WTC11 (cell line): ENCODE measurements around the gene CD80. TPM values are rescaled to one million over a fixed set of nuclear protein-coding genes. Genes with fewer than 3 reads are reported as not detected.

ENCODE experiments used
- ATAC-seq: fragments of 200-7000 bp; cut with Tn5 transposase; 2 replicates; pipeline ENCODE4 v1.10.0; 2021; ENCODE audit warnings: mild to moderate bottlenecking, moderate library complexity
- CTCF ChIA-PET: fragments of 300-600 bp; sonication (Branson Sonifier 250); formaldehyde crosslinking; loops from one replicate; lab custom pipeline; 2021; ENCODE audit warnings: antibody characterized with exemption; lab: Charles Lee
- POLR2A ChIA-PET: fragments of 350-600 bp; sonication (Branson Sonifier 250); formaldehyde crosslinking; loops from one replicate; lab custom pipeline; 2021; ENCODE audit warnings: antibody characterized with exemption; lab: Charles Lee
- DNase-seq: peaks from one replicate; pipeline ENCODE4 v3.0.0; 2021; ENCODE audit warnings: low spot score
- H3K27ac Mint-ChIP-seq: 2 replicates; pipeline ENCODE4 v1.8.0; 2021; ENCODE audit warnings: mixed read lengths
- H3K27me3 Mint-ChIP-seq: 2 replicates; pipeline ENCODE4 v1.8.0; 2021; ENCODE audit warnings: low read depth, mild to moderate bottlenecking, moderate library complexity, mixed read lengths
- H3K36me3 Mint-ChIP-seq: 2 replicates; pipeline ENCODE4 v1.8.0; 2021; ENCODE audit warnings: mixed read lengths
- H3K4me1 Mint-ChIP-seq: 2 replicates; pipeline ENCODE4 v1.8.0; 2022; ENCODE audit warnings: mixed read lengths
- H3K4me3 Mint-ChIP-seq: 2 replicates; pipeline ENCODE4 v1.8.0; 2021; ENCODE audit warnings: mild to moderate bottlenecking, moderate library complexity, mixed read lengths
- H3K9me3 Mint-ChIP-seq: 2 replicates; pipeline ENCODE4 v1.8.0; 2021; ENCODE audit warnings: mixed read lengths
- JUN ChIP-seq: sonication (generic); formaldehyde crosslinking; IDR thresholded peaks from 2 replicates; pipeline ENCODE4 v1.8.0; 2023; ENCODE audit warnings: mild to moderate bottlenecking, missing genetic modification reagents
- MYBL2 ChIP-seq: sonication (generic); formaldehyde crosslinking; IDR thresholded peaks from 2 replicates; pipeline ENCODE4 v1.8.1; 2023; ENCODE audit warnings: mild to moderate bottlenecking, moderate library complexity, missing genetic modification reagents
- NFATC4 ChIP-seq: fragments of 250-450 bp; sonication (Bioruptor Pico); IDR thresholded peaks from 2 replicates; pipeline ENCODE4 v1.9.0; 2021; ENCODE audit warnings: mild to moderate bottlenecking
- TP53 ChIP-seq: sonication (generic); formaldehyde crosslinking; IDR thresholded peaks from 2 replicates; pipeline ENCODE4 v1.8.1; 2023; ENCODE audit warnings: mild to moderate bottlenecking, missing genetic modification reagents
- ZBTB21 ChIP-seq: sonication (generic); formaldehyde crosslinking; IDR thresholded peaks from 2 replicates; pipeline ENCODE4 v1.8.1; 2023; ENCODE audit warnings: mild to moderate bottlenecking, missing genetic modification reagents, borderline replicate concordance
- ZNF317 ChIP-seq: sonication (generic); formaldehyde crosslinking; IDR thresholded peaks from 2 replicates; pipeline ENCODE4 v1.8.1; 2023; ENCODE audit warnings: low read depth, mild to moderate bottlenecking, moderate library complexity, missing genetic modification reagents, borderline replicate concordance
- ZNF396 ChIP-seq: fragments of 250-450 bp; sonication (Bioruptor Pico); IDR thresholded peaks from 2 replicates; pipeline ENCODE4 v1.8.0; 2021; ENCODE audit warnings: mild to moderate bottlenecking, moderate library complexity, borderline replicate concordance
- total RNA-seq: library from RNA; stranded (reverse); gene quantifications from 3 replicates; pipeline ENCODE4 v1.2.3, GENCODE V29; 2021
- TF ChIP-seq, protein P1 (sequence below): fragments of 250-450 bp; sonication (Bioruptor Pico); IDR thresholded peaks from 2 replicates; pipeline ENCODE4 v1.9.0; 2021; ENCODE audit warnings: mild to moderate bottlenecking
- TF ChIP-seq, protein P2 (sequence below): sonication (generic); formaldehyde crosslinking; IDR thresholded peaks from 2 replicates; pipeline ENCODE4 v1.8.1; 2022; ENCODE audit warnings: low read depth, missing genetic modification reagents, borderline replicate concordance
- TF ChIP-seq, protein P3 (sequence below): sonication (generic); formaldehyde crosslinking; IDR thresholded peaks from 2 replicates; pipeline ENCODE4 v1.8.1; 2022; ENCODE audit warnings: missing genetic modification reagents, borderline replicate concordance

Gene CD80
- total RNA-seq, 1 experiment from 2014 or later: 0.24 TPM

DNA sequence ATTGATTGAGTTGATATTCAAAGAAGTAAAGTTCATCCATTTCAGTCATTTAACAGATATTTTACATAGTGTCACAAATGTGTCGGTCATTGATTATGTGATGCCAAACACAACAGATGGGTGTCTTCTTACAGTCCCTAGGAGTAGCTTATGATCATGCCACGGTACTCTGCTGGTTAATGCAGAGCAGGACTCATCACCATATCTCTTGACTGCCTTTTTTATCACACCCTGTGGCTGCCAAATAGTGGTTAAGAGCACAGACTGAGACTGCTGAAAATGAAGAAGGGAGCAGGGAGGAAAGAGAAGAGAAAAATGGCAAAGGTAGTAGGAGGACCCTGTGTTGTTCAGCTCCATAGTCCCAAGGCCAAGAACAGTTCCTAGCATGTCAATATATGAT is 73.9 kb downstream of the CD80 start (continued):
- TF ChIP-seq ZNF396 (CRISPR knock-in tag) (no peak), ZNF317 (CRISPR knock-in tag) (no peak), ZBTB21 (CRISPR knock-in tag) (no peak), MYBL2 (CRISPR knock-in tag) (no peak), TP53 (CRISPR knock-in tag) (no peak)
- TF ChIP-seq, protein P1, sequence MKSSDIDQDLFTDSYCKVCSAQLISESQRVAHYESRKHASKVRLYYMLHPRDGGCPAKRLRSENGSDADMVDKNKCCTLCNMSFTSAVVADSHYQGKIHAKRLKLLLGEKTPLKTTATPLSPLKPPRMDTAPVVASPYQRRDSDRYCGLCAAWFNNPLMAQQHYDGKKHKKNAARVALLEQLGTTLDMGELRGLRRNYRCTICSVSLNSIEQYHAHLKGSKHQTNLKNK (CRISPR knock-in tag): no peak
- TF ChIP-seq, protein P2, sequence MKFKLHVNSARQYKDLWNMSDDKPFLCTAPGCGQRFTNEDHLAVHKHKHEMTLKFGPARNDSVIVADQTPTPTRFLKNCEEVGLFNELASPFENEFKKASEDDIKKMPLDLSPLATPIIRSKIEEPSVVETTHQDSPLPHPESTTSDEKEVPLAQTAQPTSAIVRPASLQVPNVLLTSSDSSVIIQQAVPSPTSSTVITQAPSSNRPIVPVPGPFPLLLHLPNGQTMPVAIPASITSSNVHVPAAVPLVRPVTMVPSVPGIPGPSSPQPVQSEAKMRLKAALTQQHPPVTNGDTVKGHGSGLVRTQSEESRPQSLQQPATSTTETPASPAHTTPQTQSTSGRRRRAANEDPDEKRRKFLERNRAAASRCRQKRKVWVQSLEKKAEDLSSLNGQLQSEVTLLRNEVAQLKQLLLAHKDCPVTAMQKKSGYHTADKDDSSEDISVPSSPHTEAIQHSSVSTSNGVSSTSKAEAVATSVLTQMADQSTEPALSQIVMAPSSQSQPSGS (CRISPR knock-in tag): no peak

DNA sequence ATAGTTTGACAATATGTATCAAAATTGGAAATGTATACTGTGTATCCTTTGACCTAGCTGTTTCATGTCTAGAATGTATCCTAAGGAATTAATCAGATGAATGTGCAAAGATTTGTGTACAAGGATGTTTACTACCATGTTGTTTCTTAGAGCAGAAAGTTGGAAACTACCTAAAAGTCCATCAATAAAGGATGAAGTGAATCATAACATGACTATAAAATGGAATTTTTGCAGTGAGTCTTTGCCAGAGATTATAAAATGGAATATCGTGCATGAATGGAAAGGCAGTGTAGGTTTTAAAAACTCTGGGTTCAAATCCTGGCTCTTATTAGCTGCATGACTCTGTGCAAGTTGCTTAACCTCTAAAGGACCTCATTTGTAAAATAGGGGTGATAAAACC is 76.3 kb downstream of the CD80 start:
- H3K4me3 Mint-ChIP-seq: no peak overlapping the region
- ATAC-seq: no peak
- POLR2A ChIA-PET: no interaction called here
- no peaks in the 10 kb centered on the region for H3K27me3 Mint-ChIP-seq
- no peaks in the 10 kb centered on the region for H3K4me1 Mint-ChIP-seq
- TF ChIP-seq NFATC4 (CRISPR knock-in tag): no peak
- no peak overlapping the region for H3K27ac Mint-ChIP-seq
- no peak for DNase-seq
- peaks cover 23% of the 10 kb centered on the region for H3K36me3 Mint-ChIP-seq
- CTCF ChIA-PET: no interaction called here
- H3K9me3 Mint-ChIP-seq: no peaks in the 10 kb centered on the region

DNA sequence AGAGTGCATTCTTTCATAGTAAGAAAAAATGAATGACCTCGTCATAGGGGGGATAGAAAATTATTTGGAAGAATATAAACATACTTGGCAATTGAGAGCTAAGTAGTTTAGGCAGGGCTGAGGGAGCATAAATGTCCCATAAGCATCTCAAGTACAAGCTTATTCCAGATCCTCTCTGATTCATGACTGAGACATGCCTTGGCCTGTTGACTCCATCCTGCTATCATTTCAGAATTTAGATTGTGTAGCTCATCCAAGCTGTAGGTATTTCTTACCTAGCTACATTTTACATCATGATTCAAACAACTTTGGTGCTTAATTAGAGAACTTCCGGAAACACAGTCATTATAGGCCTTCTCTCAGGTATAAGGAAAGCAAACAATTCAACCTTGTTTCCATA is 78.3 kb downstream of the CD80 start:
- ChIA-PET POLR2A (no interaction called here), CTCF (no interaction called here)

More for the DNA sequence above, 78.3 kb downstream of the CD80 start:
- TF ChIP-seq, protein P3, sequence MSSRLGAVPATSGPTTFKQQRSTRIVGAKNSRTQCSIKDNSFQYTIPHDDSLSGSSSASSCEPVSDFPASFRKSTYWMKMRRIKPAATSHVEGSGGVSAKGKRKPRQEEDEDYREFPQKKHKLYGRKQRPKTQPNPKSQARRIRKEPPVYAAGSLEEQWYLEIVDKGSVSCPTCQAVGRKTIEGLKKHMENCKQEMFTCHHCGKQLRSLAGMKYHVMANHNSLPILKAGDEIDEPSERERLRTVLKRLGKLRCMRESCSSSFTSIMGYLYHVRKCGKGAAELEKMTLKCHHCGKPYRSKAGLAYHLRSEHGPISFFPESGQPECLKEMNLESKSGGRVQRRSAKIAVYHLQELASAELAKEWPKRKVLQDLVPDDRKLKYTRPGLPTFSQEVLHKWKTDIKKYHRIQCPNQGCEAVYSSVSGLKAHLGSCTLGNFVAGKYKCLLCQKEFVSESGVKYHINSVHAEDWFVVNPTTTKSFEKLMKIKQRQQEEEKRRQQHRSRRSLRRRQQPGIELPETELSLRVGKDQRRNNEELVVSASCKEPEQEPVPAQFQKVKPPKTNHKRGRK (CRISPR knock-in tag): no peak
- TF ChIP-seq JUN (CRISPR knock-in tag): no peak
- peaks cover 22% of the 10 kb centered on the region for H3K36me3 Mint-ChIP-seq
- no peak overlapping the region for H3K27ac Mint-ChIP-seq
- no peak overlapping the region for H3K4me3 Mint-ChIP-seq
- H3K27me3 Mint-ChIP-seq: no peaks in the 10 kb centered on the region
- ATAC-seq (no peak), DNase-seq (no peak)
- H3K9me3 Mint-ChIP-seq: no peaks in the 10 kb centered on the region
- H3K4me1 Mint-ChIP-seq: no peaks in the 10 kb centered on the region

Other genes with a start within 250 kb of the CD80 start
- gene TMEM39A, start 96.0 kb downstream of the CD80 start, total RNA-seq: 44.5 to 48.9 TPM (median 46.7 TPM) in 3 replicates
- 14.2 to 22.8 TPM (median 21.3 TPM) in 3 replicates for gene POGLUT1, start 90.7 kb downstream of the CD80 start, total RNA-seq
- 114 to 121 TPM (median 116 TPM) in 3 replicates for gene TIMMDC1, start 61.1 kb downstream of the CD80 start, total RNA-seq
- gene ADPRH, start 19.9 kb upstream of the CD80 start, total RNA-seq: 3.6 to 4.3 TPM (median 4.1 TPM) in 3 replicates
- 0.11 TPM in 1 of 3 replicates, not detected in the others for gene PLA1A, start 38.3 kb upstream of the CD80 start, total RNA-seq
- 0.48 to 0.64 TPM (median 0.53 TPM) in 3 replicates for gene POPDC2, start 101.0 kb upstream of the CD80 start, total RNA-seq
- 49.7 to 56.0 TPM (median 50.3 TPM) in 3 replicates for gene COX17, start 117.8 kb upstream of the CD80 start, total RNA-seq
- 2.2 to 3.5 TPM (median 3.3 TPM) in 3 replicates for gene CFAP91, start 143.4 kb upstream of the CD80 start, total RNA-seq
- 1.7 to 2.8 TPM (median 2.7 TPM) in 3 replicates for gene NR1I2, start 222.5 kb upstream of the CD80 start, total RNA-seq